BJ (cell line): ENCODE measurements around the gene SIDT1. TPM values are rescaled to one million over a fixed set of nuclear protein-coding genes. Genes with fewer than 3 reads are reported as not detected.

Experiments
- CTCF ChIA-PET: fragments of 350-600 bp; formaldehyde crosslinking; extraction: SDS; loops from one replicate; lab custom pipeline; 2021; ENCODE audit warnings: antibody characterized with exemption, inconsistent platforms; lab: Yijun Ruan, JAX
- POLR2A ChIA-PET: fragments of 300-600 bp; sonication (Branson Sonifier 250); formaldehyde crosslinking; extraction: SDS; loops from one replicate; lab custom pipeline; 2021; ENCODE audit warnings: antibody characterized with exemption; lab: Charles Lee
- DNase-seq: peaks from one replicate; pipeline ENCODE4 v3.0.0-alpha.2; 2011; ENCODE audit warnings: low read depth
- H3K27me3 ChIP-seq: 2 replicates; pipeline ENCODE4 v1.6.0; 2011; ENCODE audit warnings: low read length; ENCODE audit not compliant: control insufficient read depth, insufficient read depth
- H3K36me3 ChIP-seq: 2 replicates; pipeline ENCODE4 v1.5.1; 2011; ENCODE audit warnings: low read length; ENCODE audit not compliant: control insufficient read depth, insufficient read depth
- H3K4me3 ChIP-seq: 2 replicates; pipeline ENCODE4 v1.5.1; 2011; ENCODE audit warnings: low read depth, mild to moderate bottlenecking, control low read depth, low read length
- polyA plus RNA-seq: library from polyadenylated mRNA; depleted of rRNA; stranded (reverse); fragments of >200 nt; gene quantifications from 2 replicates; pipeline ENCODE4 v1.2.3, GENCODE V29; 2011
- TF ChIP-seq, protein P1 (sequence below): IDR thresholded peaks from 2 replicates; pipeline ENCODE4 v1.5.1; 2011; ENCODE audit warnings: low read depth, mild to moderate bottlenecking, control low read depth, inconsistent platforms, low read length, moderate library complexity; ENCODE audit not compliant: insufficient read depth

Gene SIDT1
- polyA plus RNA-seq, 1 experiment: not detected

DNA sequence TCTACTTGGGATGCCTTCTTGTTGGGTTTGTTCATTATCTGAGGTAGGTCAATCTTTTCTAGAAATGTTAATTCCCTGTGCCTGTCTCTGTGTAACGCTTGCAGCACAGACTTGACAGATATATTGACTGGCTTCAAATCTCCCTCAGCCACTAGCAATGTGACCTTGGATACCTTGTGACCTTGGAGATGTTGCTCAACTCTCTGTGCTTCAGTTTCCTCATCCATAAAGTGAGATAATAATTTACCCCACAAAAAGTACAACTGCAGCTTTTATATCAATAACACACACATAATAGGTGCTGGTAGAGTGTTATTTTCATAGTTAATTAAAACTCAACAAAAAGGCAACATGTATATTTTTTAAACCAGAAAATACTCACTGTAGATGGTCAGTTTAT is 52.9 kb downstream of the SIDT1 start:
- Histone ChIP-seq H3K36me3 (no peaks in the 10 kb centered on the region), H3K4me3 (no peak overlapping the region), H3K27me3 (peaks cover 2% of the 10 kb centered on the region)
- DNase-seq: no peak
- ChIA-PET CTCF (no interaction called here), POLR2A (no interaction called here)
- TF ChIP-seq, protein P1, sequence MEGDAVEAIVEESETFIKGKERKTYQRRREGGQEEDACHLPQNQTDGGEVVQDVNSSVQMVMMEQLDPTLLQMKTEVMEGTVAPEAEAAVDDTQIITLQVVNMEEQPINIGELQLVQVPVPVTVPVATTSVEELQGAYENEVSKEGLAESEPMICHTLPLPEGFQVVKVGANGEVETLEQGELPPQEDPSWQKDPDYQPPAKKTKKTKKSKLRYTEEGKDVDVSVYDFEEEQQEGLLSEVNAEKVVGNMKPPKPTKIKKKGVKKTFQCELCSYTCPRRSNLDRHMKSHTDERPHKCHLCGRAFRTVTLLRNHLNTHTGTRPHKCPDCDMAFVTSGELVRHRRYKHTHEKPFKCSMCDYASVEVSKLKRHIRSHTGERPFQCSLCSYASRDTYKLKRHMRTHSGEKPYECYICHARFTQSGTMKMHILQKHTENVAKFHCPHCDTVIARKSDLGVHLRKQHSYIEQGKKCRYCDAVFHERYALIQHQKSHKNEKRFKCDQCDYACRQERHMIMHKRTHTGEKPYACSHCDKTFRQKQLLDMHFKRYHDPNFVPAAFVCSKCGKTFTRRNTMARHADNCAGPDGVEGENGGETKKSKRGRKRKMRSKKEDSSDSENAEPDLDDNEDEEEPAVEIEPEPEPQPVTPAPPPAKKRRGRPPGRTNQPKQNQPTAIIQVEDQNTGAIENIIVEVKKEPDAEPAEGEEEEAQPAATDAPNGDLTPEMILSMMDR: no peak

DNA sequence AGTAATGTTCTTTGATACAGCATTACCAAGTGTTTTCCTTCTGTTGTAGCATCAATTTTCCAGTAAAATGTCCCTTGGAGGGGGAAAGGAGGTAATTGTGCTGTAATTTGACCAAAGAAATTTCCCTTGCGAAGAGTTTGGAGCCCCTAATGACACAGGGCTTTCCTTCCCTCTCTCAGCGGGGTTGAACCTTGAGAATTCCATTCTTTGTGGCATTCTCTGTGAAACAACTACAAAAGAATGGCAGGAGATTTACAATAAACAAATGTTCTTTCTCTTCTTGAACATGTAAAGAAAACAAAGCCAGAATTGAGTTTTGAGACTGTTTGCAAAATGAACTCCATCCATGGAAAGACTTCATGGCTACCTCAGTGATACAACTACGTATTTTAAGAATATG is 53.4 kb downstream of the SIDT1 start:
- Histone ChIP-seq H3K4me3 (no peak overlapping the region), H3K27me3 (peaks cover 2% of the 10 kb centered on the region), H3K36me3 (no peaks in the 10 kb centered on the region)
- no peak for DNase-seq
- TF ChIP-seq, protein P1: no peak
- ChIA-PET CTCF (no interaction called here), POLR2A (no interaction called here)

DNA sequence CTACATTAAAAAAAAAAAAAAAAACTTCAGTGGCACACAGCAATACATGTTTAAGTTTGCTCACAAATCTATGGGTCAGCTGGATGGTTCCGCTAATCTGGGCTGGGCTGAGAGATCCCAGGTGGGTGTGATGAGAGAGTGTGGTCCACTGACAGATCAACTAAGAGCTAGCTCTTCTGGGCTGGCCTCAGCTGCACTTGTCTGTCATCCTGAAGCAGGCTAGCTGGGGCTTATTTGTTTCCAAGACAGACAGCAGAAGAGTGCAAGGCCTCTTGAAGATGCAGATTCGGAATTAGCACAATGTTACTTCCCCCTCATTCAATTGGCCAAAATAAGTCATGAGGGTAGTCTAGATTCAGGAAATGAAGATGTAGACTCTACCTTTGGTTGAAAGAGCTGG is 56.5 kb downstream of the SIDT1 start:
- no peak overlapping the region for H3K4me3 ChIP-seq
- TF ChIP-seq, protein P1: no peak
- DNase-seq: no peak
- CTCF ChIA-PET: interaction anchor here (2.9 kb wide), 1 partner anchor 10 kb away, joined by 11 read pairs; no protein-coding TSS in a partner anchor
- no peaks in the 10 kb centered on the region for H3K36me3 ChIP-seq
- POLR2A ChIA-PET: no interaction called here
- no peaks in the 10 kb centered on the region; the same call in 1 of the 2 replicates for H3K27me3 ChIP-seq

DNA sequence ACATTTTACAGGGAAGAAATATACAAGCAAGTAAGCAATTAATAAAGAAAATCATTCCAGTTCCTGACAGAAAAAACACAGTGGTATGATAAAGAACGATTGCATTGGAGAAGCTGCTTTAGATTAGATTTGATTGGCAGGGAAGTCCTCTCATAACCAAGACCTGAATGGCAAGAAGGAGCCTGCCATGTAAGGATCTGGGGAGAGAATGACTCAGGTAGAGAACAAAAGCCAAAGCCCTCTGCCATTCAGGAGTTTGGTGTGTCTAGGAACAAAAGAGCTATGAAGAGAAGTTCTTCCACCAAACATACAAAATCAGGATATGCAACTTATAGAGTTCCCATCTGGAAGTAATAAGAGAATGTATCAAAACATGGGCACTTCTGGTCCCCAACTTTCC is 57.6 kb downstream of the SIDT1 start:
- no peak for DNase-seq
- H3K36me3 ChIP-seq: no peaks in the 10 kb centered on the region
- H3K4me3 ChIP-seq: no peak overlapping the region
- H3K27me3 ChIP-seq: no peaks in the 10 kb centered on the region; the same call in 1 of the 2 replicates
- TF ChIP-seq, protein P1: no peak
- ChIA-PET CTCF (interaction anchor here (0.6 to 2.9 kb wide), 2 partner anchors 12 kb away, joined by 3 to 11 read pairs; no protein-coding TSS in a partner anchor), POLR2A (no interaction called here)

DNA sequence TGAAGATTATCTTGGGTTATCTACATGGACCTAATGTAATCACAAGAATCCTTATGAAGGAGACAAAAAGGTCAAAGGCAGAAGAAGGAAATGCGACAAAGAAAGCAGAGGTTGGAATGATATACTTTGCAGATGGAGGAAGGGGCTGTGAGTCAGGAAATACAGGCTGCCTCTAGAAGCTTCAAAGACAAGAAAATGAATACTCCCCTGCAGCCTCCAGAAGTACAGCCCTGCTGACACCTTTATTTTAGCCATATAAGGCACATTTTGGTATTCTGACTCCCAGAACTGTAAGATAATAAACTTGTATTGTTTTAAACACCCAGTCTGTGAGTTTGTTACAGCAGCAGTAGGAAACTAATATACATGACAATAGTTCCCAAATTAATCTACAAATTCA is 58.6 kb downstream of the SIDT1 start:
- H3K4me3 ChIP-seq: no peak overlapping the region
- TF ChIP-seq, protein P1: no peak
- no peaks in the 10 kb centered on the region; the same call in 1 of the 2 replicates for H3K27me3 ChIP-seq
- no peaks in the 10 kb centered on the region for H3K36me3 ChIP-seq
- ChIA-PET CTCF (interaction anchor here (0.6 kb wide), 1 partner anchor 1327 kb away, joined by 3 read pairs; no protein-coding TSS in a partner anchor), POLR2A (no interaction called here)
- no peak for DNase-seq
